MM.1S (cell line): ENCODE measurements around the gene SLAIN1.

ENCODE experiments used
- DNase-seq: peaks from one replicate; pipeline ENCODE4 v3.0.0-alpha.2; 2015
- H2AFZ ChIP-seq: fragments of 300-600 bp; sonication (generic); 2 replicates; pipeline ENCODE4 v1.6.0; 2016; ENCODE audit warnings: antibody characterized with exemption, low read length
- H3F3A ChIP-seq: fragments of 300-600 bp; sonication (generic); 2 replicates; pipeline ENCODE4 v1.6.1; 2016; ENCODE audit warnings: mild to moderate bottlenecking, antibody characterized with exemption, low read length, moderate library complexity, mixed read lengths; ENCODE audit not compliant: insufficient read depth
- H3K27ac ChIP-seq: fragments of 300-600 bp; sonication (generic); 2 replicates; pipeline ENCODE4 v1.5.1; 2016; ENCODE audit warnings: mild to moderate bottlenecking, low read length
- H3K27me3 ChIP-seq: fragments of 300-600 bp; sonication (generic); replicated peaks from 2 replicates; pipeline ENCODE4 v1.6.0; 2016; ENCODE audit warnings: low read length; ENCODE audit not compliant: insufficient read depth
- H3K36me3 ChIP-seq: fragments of 300-600 bp; sonication (generic); replicated peaks from 2 replicates; pipeline ENCODE4 v1.6.1; 2016; ENCODE audit warnings: mild to moderate bottlenecking, low read length, mixed read lengths; ENCODE audit not compliant: insufficient read depth
- H3K4me1 ChIP-seq: fragments of 300-600 bp; sonication (generic); 2 replicates; pipeline ENCODE4 v1.6.1; 2016; ENCODE audit warnings: low read length, mixed read lengths
- H3K4me2 ChIP-seq: fragments of 300-600 bp; sonication (generic); 2 replicates; pipeline ENCODE4 v1.6.0; 2016; ENCODE audit warnings: low read depth, low read length
- H3K4me3 ChIP-seq: fragments of 300-600 bp; sonication (generic); 2 replicates; pipeline ENCODE4 v1.5.1; 2016; ENCODE audit warnings: low read length, mixed read lengths
- H3K79me2 ChIP-seq: fragments of 300-600 bp; sonication (generic); 2 replicates; pipeline ENCODE4 v1.6.1; 2016; ENCODE audit warnings: mixed run types, low read length, mixed read lengths
- H3K9ac ChIP-seq: fragments of 300-600 bp; sonication (generic); 2 replicates; pipeline ENCODE4 v1.6.1; 2016; ENCODE audit warnings: low read length, mixed read lengths
- H3K9me2 ChIP-seq: fragments of 300-600 bp; sonication (generic); replicated peaks from 2 replicates; pipeline ENCODE4 v1.6.1; 2016; ENCODE audit warnings: mild to moderate bottlenecking, low read length, mixed read lengths; ENCODE audit not compliant: insufficient read depth
- H3K9me3 ChIP-seq: fragments of 300-600 bp; sonication (generic); replicated peaks from 2 replicates; pipeline ENCODE4 v1.6.1; 2016; ENCODE audit warnings: mild to moderate bottlenecking, low read length, mixed read lengths; ENCODE audit not compliant: insufficient read depth
- H4K20me1 ChIP-seq: fragments of 300-600 bp; sonication (generic); 2 replicates; pipeline ENCODE4 v1.6.1; 2016; ENCODE audit warnings: mild to moderate bottlenecking, low read length, moderate library complexity, mixed read lengths; ENCODE audit not compliant: insufficient read depth
- CTCF ChIP-seq: fragments of 300-600 bp; sonication (generic); IDR thresholded peaks from 2 replicates; pipeline ENCODE4 v1.5.1; 2016; ENCODE audit warnings: antibody characterized with exemption, low read length, mixed read lengths
- EZH2 ChIP-seq: fragments of 300-600 bp; sonication (generic); optimal IDR thresholded peaks from 2 replicates; pipeline ENCODE3; 2017; ENCODE audit warnings: low read depth, mild to moderate bottlenecking, antibody characterized with exemption, low read length, mixed read lengths
- EZH2phosphoT487 ChIP-seq: fragments of 300-600 bp; sonication (generic); IDR thresholded peaks from 2 replicates; pipeline ENCODE4 v1.6.1; 2018; ENCODE audit warnings: antibody characterized with exemption, low read length

The SLAIN1 gene

GRCh38 chr13:77717508-77717907 is 20.0 kb downstream of the SLAIN1 start:
- peaks cover 64% of the 10 kb centered on the region for H3K79me2 ChIP-seq
- H3K27ac ChIP-seq, result no peak overlapping the region
- TF ChIP-seq CTCF, result no peak
- no peak for TF ChIP-seq EZH2
- TF ChIP-seq EZH2phosphoT487, result no peak
- H4K20me1 ChIP-seq, result no peaks in the 10 kb centered on the region
- peaks cover 10% of the 10 kb centered on the region; the same call in 1 of the 2 replicates for H3F3A ChIP-seq
- H3K9me3 ChIP-seq, result no peaks in the 10 kb centered on the region
- H3K9ac ChIP-seq, result no peak overlapping the region
- H3K4me2 ChIP-seq, result no peak overlapping the region
- H2AFZ ChIP-seq, result no peak overlapping the region
- H3K4me1 ChIP-seq, result peaks cover 41% of the 10 kb centered on the region
- DNase-seq, result no peak
- H3K9me2 ChIP-seq, result no peaks in the 10 kb centered on the region
- no peaks in the 10 kb centered on the region for H3K27me3 ChIP-seq
- peaks cover 14% of the 10 kb centered on the region; the same call in 1 of the 2 replicates for H3K36me3 ChIP-seq
- no peak overlapping the region for H3K4me3 ChIP-seq

- H3K27ac ChIP-seq, result no peak overlapping the region
- H3K4me2 ChIP-seq, result peak overlapping the region; percentile 23; the same call in 1 of the 2 replicates
- peaks cover 76% of the 10 kb centered on the region for H3K79me2 ChIP-seq
Observed at GRCh38 chr13:77719128-77719527, 21.6 kb downstream of the SLAIN1 start.

GRCh38 chr13:77720988-77721387 is 23.5 kb downstream of the SLAIN1 start:
- Histone ChIP-seq H4K20me1 (no peaks in the 10 kb centered on the region), H3K9ac (no peak overlapping the region), H3K4me2 (no peak overlapping the region), H3K4me1 (peaks cover 22% of the 10 kb centered on the region), H3K27ac (no peak overlapping the region), H3K27me3 (no peaks in the 10 kb centered on the region), H3F3A (no peaks in the 10 kb centered on the region; the same call in 1 of the 2 replicates), H3K36me3 (peaks cover 16% of the 10 kb centered on the region; the same call in 1 of the 2 replicates), H3K79me2 (peaks cover 81% of the 10 kb centered on the region), H3K9me2 (no peaks in the 10 kb centered on the region), H2AFZ (no peak overlapping the region), H3K9me3 (no peaks in the 10 kb centered on the region), H3K4me3 (no peak overlapping the region)
- peak; percentile 18 for DNase-seq
- TF ChIP-seq CTCF (no peak), EZH2phosphoT487 (no peak), EZH2 (no peak)

More at GRCh38 chr13:77719128-77719527, 21.6 kb downstream of the SLAIN1 start:
- no peaks in the 10 kb centered on the region for H4K20me1 ChIP-seq
- no peak overlapping the region for H3K9ac ChIP-seq
- H3F3A ChIP-seq, result peaks cover 10% of the 10 kb centered on the region; the same call in 1 of the 2 replicates
- no peak for DNase-seq
- no peak overlapping the region for H2AFZ ChIP-seq
- H3K9me2 ChIP-seq, result no peaks in the 10 kb centered on the region
- no peaks in the 10 kb centered on the region for H3K9me3 ChIP-seq
- TF ChIP-seq EZH2 (no peak), CTCF (no peak)
- no peaks in the 10 kb centered on the region for H3K27me3 ChIP-seq
- peaks cover 16% of the 10 kb centered on the region; the same call in 1 of the 2 replicates for H3K36me3 ChIP-seq
- peaks cover 41% of the 10 kb centered on the region for H3K4me1 ChIP-seq
- no peak overlapping the region for H3K4me3 ChIP-seq
